Thyroid gland (tissue), 4 donors: ENCODE measurements around the gene ZNF536.

ENCODE experiments used
- POLR2A ChIP-seq, 2 donors: fragments of 450-650 bp; IDR thresholded peaks; one replicate each; pipeline ENCODE4 v1.6.1; 2017; ENCODE audit warnings: antibody characterized with exemption in 2 of 2, mild to moderate bottlenecking in 2 of 2, moderate library complexity in 1 of 2
- TF ChIP-seq, protein P1 (sequence below), 6 experiments: fragments of 200-600 bp in 3 of 6; fragments of 450-650 bp in 3 of 6; sonication (generic) in 3 of 6; IDR thresholded peaks; one replicate each; pipeline ENCODE4 v1.5.1; 2016 to 2019; ENCODE audit warnings: antibody characterized with exemption in 6 of 6, mild to moderate bottlenecking in 2 of 6, inconsistent platforms in 1 of 6, moderate library complexity in 1 of 6

DNA sequence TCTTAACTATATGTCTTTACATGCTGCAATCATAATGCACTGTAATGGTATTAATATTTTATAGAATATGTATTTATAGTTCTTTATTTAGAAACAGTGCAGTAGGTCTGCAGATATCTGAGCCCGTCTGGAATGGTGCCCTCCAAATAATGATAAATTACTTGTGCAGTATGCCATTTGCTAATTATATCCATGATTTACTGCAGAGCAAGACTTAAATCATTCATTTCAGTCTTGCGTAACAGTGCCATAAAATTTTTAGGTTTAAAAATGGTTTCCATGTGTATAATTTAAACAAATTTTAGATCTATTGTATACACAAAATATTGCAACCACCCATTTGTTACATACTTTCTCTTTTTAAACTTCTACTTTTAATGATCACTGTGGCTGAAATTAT, 175.1 kb downstream of the ZNF536 start:
- TF ChIP-seq, protein P1, sequence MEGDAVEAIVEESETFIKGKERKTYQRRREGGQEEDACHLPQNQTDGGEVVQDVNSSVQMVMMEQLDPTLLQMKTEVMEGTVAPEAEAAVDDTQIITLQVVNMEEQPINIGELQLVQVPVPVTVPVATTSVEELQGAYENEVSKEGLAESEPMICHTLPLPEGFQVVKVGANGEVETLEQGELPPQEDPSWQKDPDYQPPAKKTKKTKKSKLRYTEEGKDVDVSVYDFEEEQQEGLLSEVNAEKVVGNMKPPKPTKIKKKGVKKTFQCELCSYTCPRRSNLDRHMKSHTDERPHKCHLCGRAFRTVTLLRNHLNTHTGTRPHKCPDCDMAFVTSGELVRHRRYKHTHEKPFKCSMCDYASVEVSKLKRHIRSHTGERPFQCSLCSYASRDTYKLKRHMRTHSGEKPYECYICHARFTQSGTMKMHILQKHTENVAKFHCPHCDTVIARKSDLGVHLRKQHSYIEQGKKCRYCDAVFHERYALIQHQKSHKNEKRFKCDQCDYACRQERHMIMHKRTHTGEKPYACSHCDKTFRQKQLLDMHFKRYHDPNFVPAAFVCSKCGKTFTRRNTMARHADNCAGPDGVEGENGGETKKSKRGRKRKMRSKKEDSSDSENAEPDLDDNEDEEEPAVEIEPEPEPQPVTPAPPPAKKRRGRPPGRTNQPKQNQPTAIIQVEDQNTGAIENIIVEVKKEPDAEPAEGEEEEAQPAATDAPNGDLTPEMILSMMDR (IDR thresholded peaks at IDR 0.05) = no peak
- no peak for TF ChIP-seq POLR2A (IDR thresholded peaks at IDR 0.05)
